Measurements from ENCODE around the gene PLK3. TPM values are rescaled to one million over a fixed set of nuclear protein-coding genes. Genes with fewer than 3 reads are reported as not detected.

PLK3 gene
- total and polyA plus RNA-seq, 2 donors (not counting 3 experiments of a cell fraction or from before 2014, with no cell fraction given): 55.0 to 66.7 TPM

GRCh38 chr1:44829506-44830384 lies 29.6 kb downstream of the PLK3 start:
- Histone ChIP-seq H3K9me3 (replicated peaks; ENCODE audit: control insufficient read depth, insufficient read depth, low read length) (no peaks in the 10 kb centered on the region), H3K4me2 (ENCODE audit: insufficient read depth, low read length) (no peak overlapping the region), H2AFZ (ENCODE audit: low read depth, low read length) (no peak overlapping the region), H4K20me1 (replicated peaks; ENCODE audit: control insufficient read depth, extremely low read depth, insufficient read depth, low read length) (no peaks in the 10 kb centered on the region), H3K79me2 (ENCODE audit: control insufficient read depth, insufficient read depth, low read length) (no peaks in the 10 kb centered on the region), H3K27ac (ENCODE audit: insufficient read depth, low read depth, low read length) (no peak overlapping the region), H3K9ac (replicated peaks; ENCODE audit: extremely low read depth, insufficient read depth, low read length) (no peak overlapping the region), H3K27me3 (ENCODE audit: control insufficient read depth in 2 of 2, insufficient read depth in 2 of 2, low read length in 2 of 2) (no peaks in the 10 kb centered on the region), H3K9me1 (replicated peaks; ENCODE audit: control insufficient read depth, extremely low read depth, insufficient read depth, low read length) (no peaks in the 10 kb centered on the region), H3K4me3 (replicated peaks in 1 of 3; ENCODE audit: insufficient read depth in 1 of 3, low read depth in 1 of 3, low read length in 3 of 3) (no peak overlapping the region), H3K4me1 (ENCODE audit: control insufficient read depth, extremely low read depth, insufficient read depth, low read length) (no peaks in the 10 kb centered on the region), H3K36me3 (ENCODE audit: control insufficient read depth in 2 of 2, extremely low read depth in 1 of 2, insufficient read depth in 2 of 2, low read length in 2 of 2) (no peaks in the 10 kb centered on the region)
- ChIA-PET POLR2A (interaction anchor here (1.2 kb wide), 1 partner anchor 10 kb away, joined by 3 read pairs; no protein-coding TSS in a partner anchor), CTCF (interaction anchor here (0.8 to 1.3 kb wide), 4 partner anchors 30 to 43 kb away, joined by 3 read pairs; partner anchors contain the start of gene PLK3)
- FAIRE-seq (no peak), DNase-seq (ENCODE audit: low read depth, low spot score) (no peak)
- TF ChIP-seq JUN (IDR thresholded peaks at IDR 0.05; ENCODE audit: borderline replicate concordance, insufficient read depth, insufficient read length, low read depth): no peak
- no peak for TF ChIP-seq GATA2 (IDR thresholded peaks at IDR 0.05; ENCODE audit: insufficient read depth, insufficient read length, low read depth, low read length)
- no peak for TF ChIP-seq FOS (IDR thresholded peaks at IDR 0.05; ENCODE audit: borderline replicate concordance, insufficient read depth, low read length)
- dilution Hi-C loops (cut with MboI; ENCODE audit: extremely low pct_ligation_motif_present, low sequenced_read_pairs): no loop called here
- no TSS peak for BruUV-seq (replicated peaks)
- intact Hi-C loops (cut with micrococcal nuclease): loop anchor here (10.0 kb wide), 1 partner anchor 665 kb away; the partner anchor contains the start of gene TESK2

GRCh38 chr1:44830900-44831304 lies 30.7 kb downstream of the PLK3 start:
- Histone ChIP-seq H3K27ac (ENCODE audit: insufficient read depth, low read depth, low read length) (no peak overlapping the region), H3K79me2 (ENCODE audit: control insufficient read depth, insufficient read depth, low read length) (no peaks in the 10 kb centered on the region), H3K9me3 (replicated peaks; ENCODE audit: control insufficient read depth, insufficient read depth, low read length) (no peaks in the 10 kb centered on the region), H3K4me2 (ENCODE audit: insufficient read depth, low read length) (no peak overlapping the region), H4K20me1 (replicated peaks; ENCODE audit: control insufficient read depth, extremely low read depth, insufficient read depth, low read length) (no peaks in the 10 kb centered on the region), H3K9me1 (replicated peaks; ENCODE audit: control insufficient read depth, extremely low read depth, insufficient read depth, low read length) (no peaks in the 10 kb centered on the region), H3K27me3 (ENCODE audit: control insufficient read depth in 2 of 2, insufficient read depth in 2 of 2, low read length in 2 of 2) (no peaks in the 10 kb centered on the region), H3K36me3 (ENCODE audit: control insufficient read depth in 2 of 2, extremely low read depth in 1 of 2, insufficient read depth in 2 of 2, low read length in 2 of 2) (no peaks in the 10 kb centered on the region), H3K4me3 (replicated peaks in 1 of 3; ENCODE audit: insufficient read depth in 1 of 3, low read depth in 1 of 3, low read length in 3 of 3) (no peak overlapping the region), H2AFZ (ENCODE audit: low read depth, low read length) (no peak overlapping the region), H3K9ac (replicated peaks; ENCODE audit: extremely low read depth, insufficient read depth, low read length) (no peak overlapping the region), H3K4me1 (ENCODE audit: control insufficient read depth, extremely low read depth, insufficient read depth, low read length) (no peaks in the 10 kb centered on the region)
- ChIA-PET POLR2A (interaction anchor here (1.2 kb wide), 1 partner anchor 11 kb away, joined by 3 read pairs; no protein-coding TSS in a partner anchor), CTCF (interaction anchor here (1.2 to 2.5 kb wide), 2 partner anchors 31 to 471 kb away, joined by 3 to 9 read pairs; partner anchors contain the start of gene PLK3)
- no TSS peak for BruUV-seq (replicated peaks)
- dilution Hi-C loops (cut with MboI; ENCODE audit: extremely low pct_ligation_motif_present, low sequenced_read_pairs): no loop called here
- no peak for TF ChIP-seq FOS (IDR thresholded peaks at IDR 0.05; ENCODE audit: borderline replicate concordance, insufficient read depth, low read length)
- no peak for TF ChIP-seq MAX (IDR thresholded peaks at IDR 0.05; ENCODE audit: insufficient read depth, insufficient read length)
- no peak for TF ChIP-seq MYC (IDR thresholded peaks at IDR 0.05; ENCODE audit: low read depth, low read length)
- DNase-seq (ENCODE audit: low read depth, low spot score) (no peak), FAIRE-seq (no peak)
- intact Hi-C loops (cut with micrococcal nuclease): loop anchor here (10.0 kb wide), 1 partner anchor 664 kb away; the partner anchor contains the start of gene TESK2
